ENCODE results near the gene TRIM2.

TRIM2 gene

GRCh38 chr4:153371701-153372234 is 167.5 kb downstream of the TRIM2 start:
- DNase-seq: no peak
- TF ChIP-seq POLR2A (IDR thresholded peaks at IDR 0.05; ENCODE audit: low read length) (no peak), GATA1 (IDR thresholded peaks at IDR 0.05; ENCODE audit: low read depth, low read length) (no peak)

GRCh38 chr4:153372967-153373562 is 168.8 kb downstream of the TRIM2 start:
- TF ChIP-seq GATA1 (IDR thresholded peaks at IDR 0.05; ENCODE audit: low read depth, low read length): no peak
- no peak for TF ChIP-seq POLR2A (IDR thresholded peaks at IDR 0.05; ENCODE audit: low read length)
- no peak for DNase-seq

DNA sequence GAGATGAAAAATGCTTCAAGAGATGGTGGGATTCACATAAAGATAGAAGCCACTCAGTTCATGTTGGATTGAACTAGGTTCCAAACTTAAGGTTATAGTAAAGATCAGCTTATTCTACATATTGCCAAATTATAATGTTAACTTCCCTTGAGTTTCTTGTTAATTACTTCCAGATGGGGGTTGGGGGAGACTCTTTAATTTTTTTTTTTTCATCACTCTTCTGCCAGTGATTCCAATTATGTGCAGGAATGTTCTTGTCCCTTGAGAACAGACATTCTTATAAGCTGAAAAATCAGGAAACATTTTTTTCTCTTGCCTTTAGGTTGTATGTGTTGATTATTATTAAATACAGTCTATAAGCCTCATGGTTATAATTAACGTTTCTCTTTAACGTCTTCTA is 170.2 kb downstream of the TRIM2 start:
- no peak for DNase-seq
- TF ChIP-seq GATA1 (IDR thresholded peaks at IDR 0.05; ENCODE audit: low read depth, low read length) (no peak), POLR2A (IDR thresholded peaks at IDR 0.05; ENCODE audit: low read length) (no peak)

GRCh38 chr4:153375303-153375702 is 171.1 kb downstream of the TRIM2 start:
- no peak for TF ChIP-seq POLR2A (IDR thresholded peaks at IDR 0.05; ENCODE audit: low read length)
- no peak for TF ChIP-seq GATA1 (IDR thresholded peaks at IDR 0.05; ENCODE audit: low read depth, low read length)
- no peak for DNase-seq

DNA sequence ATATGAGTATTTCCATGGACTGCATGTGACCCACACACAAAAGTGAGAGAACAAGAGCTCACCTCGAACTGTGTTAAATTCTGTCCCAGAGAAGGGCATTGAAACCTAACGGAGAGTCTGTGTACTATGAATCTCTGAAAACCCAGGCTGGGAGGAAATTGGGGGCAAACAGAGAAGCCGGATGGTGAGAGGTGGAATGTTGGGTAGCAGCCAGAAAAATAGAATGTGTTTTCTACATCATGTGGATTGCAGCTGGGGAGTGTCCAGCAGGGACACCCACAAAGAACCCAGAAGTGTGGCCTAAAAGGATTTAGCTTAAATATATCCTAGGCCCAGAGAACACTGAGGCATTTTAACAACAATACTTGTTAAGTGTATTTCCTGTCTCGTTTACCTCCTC is 178.9 kb downstream of the TRIM2 start:
- TF ChIP-seq POLR2A (IDR thresholded peaks at IDR 0.05; ENCODE audit: low read length): no peak
- no peak for TF ChIP-seq GATA1 (IDR thresholded peaks at IDR 0.05; ENCODE audit: low read depth, low read length)
- DNase-seq: no peak

DNA sequence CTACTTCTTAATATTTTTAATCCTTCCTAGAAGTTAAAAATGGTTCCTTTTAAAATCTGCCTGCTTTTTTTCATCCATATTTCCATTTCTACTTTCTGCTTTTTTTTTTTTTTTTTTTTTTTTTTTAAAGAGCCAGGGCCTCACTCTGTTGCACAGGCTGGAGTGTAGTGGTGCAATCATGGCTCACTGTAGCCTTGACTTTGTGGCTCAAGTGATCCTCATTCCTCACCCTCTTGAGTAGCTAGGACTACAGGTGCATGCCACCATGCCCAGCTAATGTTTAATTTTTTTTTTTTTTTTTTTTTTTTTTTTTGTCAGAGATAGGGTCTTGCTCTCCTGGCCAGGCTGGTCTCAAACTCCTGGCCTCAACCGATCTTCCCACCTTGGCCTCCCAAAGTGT is 179.9 kb downstream of the TRIM2 start:
- TF ChIP-seq POLR2A (IDR thresholded peaks at IDR 0.05; ENCODE audit: low read length) (no peak), GATA1 (IDR thresholded peaks at IDR 0.05; ENCODE audit: low read depth, low read length) (no peak)
- no peak for DNase-seq

GRCh38 chr4:153385784-153386183 is 181.5 kb downstream of the TRIM2 start:
- DNase-seq: no peak
- TF ChIP-seq GATA1 (IDR thresholded peaks at IDR 0.05; ENCODE audit: low read depth, low read length): no peak
- no peak for TF ChIP-seq POLR2A (IDR thresholded peaks at IDR 0.05; ENCODE audit: low read length)

- TF ChIP-seq POLR2A (IDR thresholded peaks at IDR 0.05; ENCODE audit: low read length): no peak
- no peak for TF ChIP-seq GATA1 (IDR thresholded peaks at IDR 0.05; ENCODE audit: low read depth, low read length)
- no peak for DNase-seq
Observed at GRCh38 chr4:153387981-153388380, 183.7 kb downstream of the TRIM2 start.
